ENCODE results near the gene NOP9.

The NOP9 gene

DNA sequence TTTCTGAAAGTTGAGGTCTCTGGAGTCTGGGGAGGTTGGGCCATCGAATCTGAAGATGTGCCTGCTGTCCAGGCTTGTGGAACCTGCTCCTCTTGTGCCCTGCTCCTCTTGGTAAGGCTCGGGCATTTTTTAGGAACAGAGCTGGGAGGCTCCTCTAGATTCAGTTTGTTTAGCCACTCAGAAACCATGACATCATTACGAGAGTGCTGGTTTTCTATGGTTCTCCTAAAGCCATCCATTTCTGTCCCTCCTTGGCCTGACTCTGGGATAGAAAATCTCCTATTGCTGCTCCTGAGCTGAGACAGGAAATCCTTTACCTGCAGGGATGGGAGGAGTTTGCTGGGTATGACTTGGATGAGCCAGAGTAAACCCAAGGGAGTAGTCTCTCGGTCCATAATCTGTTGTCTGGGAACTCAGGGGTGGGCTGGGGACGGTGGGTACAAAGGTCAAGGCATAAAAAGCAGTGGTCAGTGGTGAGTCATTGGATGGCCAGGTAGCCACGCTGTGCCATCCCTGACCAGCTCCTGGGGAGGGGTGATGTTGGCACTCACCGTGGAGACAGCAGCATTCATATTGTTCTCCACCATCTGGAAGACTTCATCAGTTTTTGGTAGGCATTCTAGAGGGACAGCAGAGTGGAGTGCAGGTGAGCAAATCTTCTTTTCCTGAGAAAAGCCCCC lies 37.6 kb downstream of the NOP9 start:
- no peak for DNase-seq (ENCODE audit: low read depth)
- no peak overlapping the region for H3K4me3 ChIP-seq (ENCODE audit: low read length)
- TF ChIP-seq, protein P1, sequence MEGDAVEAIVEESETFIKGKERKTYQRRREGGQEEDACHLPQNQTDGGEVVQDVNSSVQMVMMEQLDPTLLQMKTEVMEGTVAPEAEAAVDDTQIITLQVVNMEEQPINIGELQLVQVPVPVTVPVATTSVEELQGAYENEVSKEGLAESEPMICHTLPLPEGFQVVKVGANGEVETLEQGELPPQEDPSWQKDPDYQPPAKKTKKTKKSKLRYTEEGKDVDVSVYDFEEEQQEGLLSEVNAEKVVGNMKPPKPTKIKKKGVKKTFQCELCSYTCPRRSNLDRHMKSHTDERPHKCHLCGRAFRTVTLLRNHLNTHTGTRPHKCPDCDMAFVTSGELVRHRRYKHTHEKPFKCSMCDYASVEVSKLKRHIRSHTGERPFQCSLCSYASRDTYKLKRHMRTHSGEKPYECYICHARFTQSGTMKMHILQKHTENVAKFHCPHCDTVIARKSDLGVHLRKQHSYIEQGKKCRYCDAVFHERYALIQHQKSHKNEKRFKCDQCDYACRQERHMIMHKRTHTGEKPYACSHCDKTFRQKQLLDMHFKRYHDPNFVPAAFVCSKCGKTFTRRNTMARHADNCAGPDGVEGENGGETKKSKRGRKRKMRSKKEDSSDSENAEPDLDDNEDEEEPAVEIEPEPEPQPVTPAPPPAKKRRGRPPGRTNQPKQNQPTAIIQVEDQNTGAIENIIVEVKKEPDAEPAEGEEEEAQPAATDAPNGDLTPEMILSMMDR (conservative IDR thresholded peaks at IDR 0.05; ENCODE audit: low read depth, low read length): no peak

DNA sequence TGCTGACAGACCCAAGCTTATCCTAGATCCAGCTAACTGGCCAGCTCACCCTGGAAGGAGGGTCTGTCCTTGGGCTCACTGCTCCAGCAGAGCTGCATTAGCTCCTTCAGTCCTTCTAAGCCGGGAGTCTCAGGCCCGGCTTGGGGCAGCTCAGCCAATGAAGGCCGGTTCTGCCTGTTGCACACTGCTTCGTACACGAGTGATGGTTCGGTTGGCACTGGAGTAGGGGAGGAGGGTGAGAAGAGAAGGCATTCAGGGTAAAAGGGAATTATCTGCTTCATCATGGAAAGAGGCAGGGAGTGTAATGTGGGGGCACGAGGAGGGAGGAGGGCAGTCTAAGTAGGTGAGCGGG lies 38.1 kb downstream of the NOP9 start:
- DNase-seq (ENCODE audit: low read depth): no peak
- TF ChIP-seq, protein P1 (conservative IDR thresholded peaks at IDR 0.05; ENCODE audit: low read depth, low read length): no peak
- H3K4me3 ChIP-seq (ENCODE audit: low read length): no peak overlapping the region

DNA sequence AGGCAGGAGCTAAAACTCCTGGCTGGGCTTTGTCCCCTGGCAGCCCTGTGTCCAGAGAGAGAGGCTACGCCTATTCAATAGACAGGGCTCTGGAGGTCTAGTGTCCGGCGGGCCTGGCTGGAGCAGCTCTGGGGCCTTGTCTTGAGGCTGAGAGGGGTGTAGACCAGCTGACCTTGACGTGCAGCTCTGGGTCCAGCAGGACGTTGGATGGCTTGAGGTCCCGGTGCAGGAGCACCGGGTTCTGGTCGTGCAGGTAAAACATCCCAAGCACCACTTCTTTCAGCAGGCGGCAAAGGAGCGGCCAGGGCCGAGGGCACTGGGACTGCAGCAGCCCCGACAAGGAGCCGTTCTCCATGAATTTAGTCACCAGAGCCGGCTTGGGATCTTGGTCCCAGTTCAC lies 39.2 kb downstream of the NOP9 start:
- H3K4me3 ChIP-seq (ENCODE audit: low read length): no peak overlapping the region
- TF ChIP-seq, protein P1 (conservative IDR thresholded peaks at IDR 0.05; ENCODE audit: low read depth, low read length): no peak
- no peak for DNase-seq (ENCODE audit: low read depth)

DNA sequence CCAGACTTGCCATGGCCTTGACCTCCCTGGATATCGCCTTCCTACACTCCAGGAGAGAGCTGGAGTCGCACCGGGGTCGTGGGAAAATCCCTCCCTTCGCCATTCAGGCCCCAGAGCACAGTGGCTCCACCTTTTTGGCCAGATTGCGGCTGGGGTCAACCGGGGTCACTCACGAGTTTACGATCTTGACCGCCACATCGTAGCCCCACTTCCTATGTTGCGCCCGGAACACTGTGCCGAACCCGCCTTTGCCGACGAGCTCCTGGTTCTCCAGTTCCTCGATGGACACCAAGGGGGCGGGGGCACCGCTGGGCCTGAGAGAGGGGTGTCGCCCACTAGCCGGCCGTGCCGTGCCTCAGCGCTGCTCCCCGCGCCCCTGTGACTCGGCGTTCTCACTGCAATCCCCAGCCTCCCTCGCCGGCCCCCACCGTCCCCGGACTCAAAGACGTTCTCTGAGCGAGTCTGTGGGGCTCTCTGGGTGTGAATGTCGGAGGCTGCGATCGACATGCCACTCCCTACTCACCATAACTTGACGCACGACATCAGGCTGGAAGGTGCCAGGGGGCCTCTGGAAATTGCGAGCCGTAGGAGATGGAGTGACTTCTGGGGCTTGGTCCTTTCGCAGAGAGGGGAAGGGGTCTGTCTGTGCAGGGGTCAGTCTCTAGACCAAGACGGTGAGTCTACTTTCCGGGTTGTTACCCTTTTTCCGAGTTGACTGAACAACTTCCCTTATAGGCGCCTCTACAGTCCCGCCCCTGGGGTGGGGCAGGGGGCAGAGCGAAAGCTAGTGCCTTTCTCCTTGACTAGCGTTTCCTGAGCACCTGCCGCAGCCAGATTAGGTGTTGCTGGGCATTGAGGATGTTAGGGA lies 39.9 kb downstream of the NOP9 start, which contains the start of gene RIPK3:
RIPK3 (minus strand) TSS at position 708 of the 868 bp plus-strand sequence; CDS start at position 543, 165 bp downstream.
- TF ChIP-seq, protein P1 (conservative IDR thresholded peaks at IDR 0.05; ENCODE audit: low read depth, low read length): no peak
- no peak within 1 kb of the TSS for H3K4me3 ChIP-seq (ENCODE audit: low read length)
- DNase-seq (ENCODE audit: low read depth): no peak

DNA sequence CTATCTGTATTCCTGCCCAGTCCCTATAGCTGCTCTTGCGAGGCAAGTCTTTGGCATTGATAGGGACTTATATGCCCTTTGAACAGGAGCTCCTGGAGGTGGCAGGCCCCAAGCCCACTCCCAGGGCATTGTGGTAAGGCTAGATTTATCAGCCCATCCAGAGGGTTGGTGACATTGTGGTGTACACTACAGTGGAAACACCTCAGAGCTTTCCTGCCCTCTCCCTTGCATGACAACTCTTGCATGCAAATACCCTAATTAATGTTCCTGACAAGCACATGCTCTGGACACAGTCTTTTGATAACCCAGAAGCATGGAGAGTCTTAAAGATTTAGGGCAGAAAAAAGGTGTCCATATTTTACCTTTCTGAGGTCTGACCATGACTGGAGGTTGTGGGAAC lies 41.0 kb downstream of the NOP9 start:
- no peak for DNase-seq (ENCODE audit: low read depth)
- no peak overlapping the region for H3K4me3 ChIP-seq (ENCODE audit: low read length)
- TF ChIP-seq, protein P1 (conservative IDR thresholded peaks at IDR 0.05; ENCODE audit: low read depth, low read length): no peak

DNA sequence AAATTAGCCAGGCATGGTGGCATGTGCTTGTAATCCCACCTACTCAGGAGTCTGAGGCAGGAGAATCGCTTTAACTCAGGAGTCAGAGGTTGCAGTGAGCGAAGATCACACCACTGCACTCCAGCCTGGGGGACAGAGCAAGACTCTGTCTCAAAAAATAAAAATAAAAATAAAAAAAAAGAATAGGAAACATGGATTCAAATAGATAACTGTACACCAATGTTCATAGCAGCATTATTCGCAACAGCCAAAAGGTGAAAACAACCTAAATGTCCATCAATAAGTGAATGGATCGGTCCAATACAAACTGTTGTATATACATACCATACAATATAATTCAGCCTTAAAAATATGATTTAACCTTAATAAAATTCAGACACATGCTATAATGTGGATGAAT lies 43.2 kb downstream of the NOP9 start:
- H3K4me3 ChIP-seq (ENCODE audit: low read length): no peak overlapping the region
- TF ChIP-seq, protein P1 (conservative IDR thresholded peaks at IDR 0.05; ENCODE audit: low read depth, low read length): no peak
- DNase-seq (ENCODE audit: low read depth): no peak
